ACC112 (cell line): ENCODE data around the gene SKI.

Experiments
- H2AFZ ChIP-seq: fragments of 200-600 bp; sonication (generic); one replicate; pipeline ENCODE4 v1.6.0; 2017; ENCODE audit warnings: antibody characterized with exemption, low read length; ENCODE audit not compliant: unreplicated experiment
- H3K27ac ChIP-seq: fragments of 200-600 bp; sonication (generic); 2 replicates; pipeline ENCODE4 v1.5.1; 2014; ENCODE audit warnings: low read depth, mild to moderate bottlenecking, antibody characterized with exemption, low read length, moderate library complexity
- H3K27me3 ChIP-seq: fragments of 200-600 bp; sonication (generic); 2 replicates; pipeline ENCODE4 v1.6.1; 2014; ENCODE audit warnings: mild to moderate bottlenecking, antibody characterized with exemption, low read length, moderate library complexity, mixed read lengths; ENCODE audit not compliant: insufficient read depth
- H3K36me3 ChIP-seq: fragments of 200-600 bp; sonication (generic); 2 replicates; pipeline ENCODE4 v1.6.1; 2016; ENCODE audit warnings: mild to moderate bottlenecking, antibody characterized with exemption, low read length, moderate library complexity, mixed read lengths; ENCODE audit not compliant: insufficient read depth
- H3K4me1 ChIP-seq: fragments of 200-600 bp; sonication (generic); one replicate; pipeline ENCODE4 v1.6.1; 2016; ENCODE audit warnings: low read length, mixed read lengths; ENCODE audit not compliant: insufficient read depth, unreplicated experiment, control insufficient read depth
- H3K4me3 ChIP-seq: fragments of 200-600 bp; sonication (generic); 2 replicates; pipeline ENCODE4 v1.5.1; 2014; ENCODE audit warnings: mild to moderate bottlenecking, low read depth, low read length
- H3K79me2 ChIP-seq: fragments of 200-600 bp; sonication (generic); one replicate; pipeline ENCODE4 v1.6.0; 2016; ENCODE audit warnings: low read length; ENCODE audit not compliant: control insufficient read depth, unreplicated experiment, insufficient read depth

The SKI gene

DNA sequence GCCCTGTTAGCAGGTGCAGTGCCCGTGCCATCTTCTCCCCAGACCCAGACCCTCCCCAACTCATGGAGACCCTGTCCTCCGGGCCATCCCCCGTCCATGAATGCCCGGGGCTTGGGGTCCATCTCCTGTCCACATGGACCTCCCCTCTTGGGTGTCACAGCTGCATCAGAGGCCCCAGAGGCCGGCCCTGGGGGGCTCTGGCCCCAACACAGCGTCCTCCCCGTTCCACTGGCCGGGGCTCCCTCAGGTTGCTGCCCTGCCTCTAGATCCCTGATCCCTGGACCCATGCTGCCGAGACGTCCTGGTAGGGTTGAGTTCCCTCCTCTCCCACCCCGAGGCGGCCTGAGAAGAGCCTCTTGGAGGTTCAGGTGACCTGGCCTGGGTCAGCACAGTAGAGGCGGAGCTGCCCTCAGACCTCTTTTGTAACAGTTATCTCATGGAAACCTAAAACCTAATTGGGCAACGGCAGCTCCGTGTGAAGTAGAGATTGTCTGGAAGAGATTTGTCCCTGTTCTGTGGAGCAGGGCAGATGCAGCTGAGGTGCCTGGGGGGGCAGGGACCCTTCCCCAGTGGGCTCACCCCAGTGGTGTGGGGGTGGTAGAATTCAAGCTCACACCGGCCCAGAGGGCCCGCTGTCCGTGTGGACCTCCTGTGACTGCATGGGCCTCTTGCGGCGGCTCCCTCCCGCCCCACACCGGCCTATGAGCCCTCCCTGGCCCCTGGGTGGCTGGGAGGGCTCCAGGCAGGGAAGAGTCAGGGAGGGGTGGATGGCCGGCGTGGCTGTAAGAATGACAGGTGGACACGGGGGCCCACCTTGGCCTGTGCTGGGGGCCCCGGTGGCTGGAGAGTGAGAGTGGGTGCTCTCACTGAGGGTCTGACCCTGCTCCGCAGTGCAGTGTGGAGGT lies 56.1 kb downstream of the SKI start:
- Histone ChIP-seq H3K79me2 (peaks cover 57% of the 10 kb centered on the region), H3K27me3 (no peaks in the 10 kb centered on the region), H3K4me1 (peaks cover 7% of the 10 kb centered on the region), H3K4me3 (no peak overlapping the region), H2AFZ (no peak overlapping the region), H3K36me3 (no peaks in the 10 kb centered on the region), H3K27ac (no peak overlapping the region)

DNA sequence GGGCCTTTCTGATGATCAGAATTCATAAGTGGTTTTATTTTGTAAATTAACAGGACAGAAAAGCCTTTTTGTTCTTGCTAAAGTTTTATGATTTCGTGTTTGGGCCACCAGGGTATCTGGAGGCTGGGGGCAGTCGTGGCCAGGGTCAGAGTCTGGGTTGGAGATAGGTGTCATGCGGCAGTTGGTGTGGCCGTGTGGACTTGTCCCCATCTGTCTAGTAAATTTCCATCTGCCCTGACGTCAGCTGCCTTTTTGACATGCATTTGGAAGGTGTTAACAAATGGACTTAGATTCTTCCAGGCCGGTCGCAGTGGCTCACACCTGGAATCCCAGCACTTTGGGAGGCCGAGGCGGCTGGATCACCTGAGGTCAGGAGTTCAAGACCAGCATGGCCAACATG lies 56.8 kb downstream of the SKI start:
- Histone ChIP-seq H3K4me1 (peaks cover 6% of the 10 kb centered on the region), H3K27me3 (no peaks in the 10 kb centered on the region), H3K27ac (no peak overlapping the region), H2AFZ (no peak overlapping the region), H3K36me3 (no peaks in the 10 kb centered on the region), H3K4me3 (no peak overlapping the region), H3K79me2 (peaks cover 55% of the 10 kb centered on the region)

DNA sequence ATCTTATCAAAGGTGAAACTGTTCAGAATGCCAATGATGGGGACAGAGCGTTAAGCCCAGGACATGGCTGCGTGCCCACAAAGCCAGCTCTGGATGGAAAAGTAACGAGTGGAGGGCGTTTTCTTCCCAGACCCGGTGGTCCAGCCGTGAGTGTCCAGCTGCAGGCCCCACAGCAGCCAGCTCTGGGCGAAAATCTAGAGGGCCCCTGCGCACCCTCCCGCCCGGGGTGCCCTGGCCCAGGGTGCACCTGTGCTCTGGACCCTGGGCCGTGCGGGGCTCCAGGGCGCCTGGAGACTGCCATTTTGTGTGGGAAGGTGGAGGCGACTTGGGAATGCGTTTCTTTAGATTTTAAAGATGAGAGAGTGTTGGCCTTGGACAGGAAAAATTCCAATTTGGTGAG lies 58.8 kb downstream of the SKI start:
- no peak overlapping the region for H3K27ac ChIP-seq
- H3K36me3 ChIP-seq: no peaks in the 10 kb centered on the region
- H3K4me1 ChIP-seq: peaks cover 21% of the 10 kb centered on the region
- no peaks in the 10 kb centered on the region for H3K27me3 ChIP-seq
- H3K4me3 ChIP-seq: no peak overlapping the region
- H2AFZ ChIP-seq: no peak overlapping the region
- peaks cover 64% of the 10 kb centered on the region for H3K79me2 ChIP-seq

DNA sequence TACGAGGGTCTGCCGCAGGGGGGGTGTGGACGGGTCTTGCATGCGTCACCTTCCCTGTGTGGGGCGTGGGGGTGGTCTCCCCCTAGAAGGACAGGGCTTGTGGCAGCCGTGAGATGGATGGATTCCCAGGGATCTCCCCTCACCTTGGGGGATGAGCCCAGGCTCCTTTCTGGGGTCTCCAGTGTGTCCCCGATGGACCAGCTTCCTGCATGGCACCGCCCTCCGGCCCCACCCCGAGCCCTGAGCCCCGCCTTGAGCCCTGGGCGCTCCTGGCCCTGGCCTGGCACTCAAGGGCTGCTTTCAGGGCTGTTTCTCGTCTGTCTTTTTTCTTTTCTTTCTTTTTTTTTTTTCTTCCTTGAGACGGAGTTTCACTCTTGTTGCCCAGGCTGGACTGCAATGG lies 59.5 kb downstream of the SKI start:
- H3K27me3 ChIP-seq: no peaks in the 10 kb centered on the region
- no peaks in the 10 kb centered on the region for H3K36me3 ChIP-seq
- H2AFZ ChIP-seq: no peak overlapping the region
- no peak overlapping the region for H3K4me3 ChIP-seq
- H3K4me1 ChIP-seq: peaks cover 28% of the 10 kb centered on the region
- no peak overlapping the region for H3K27ac ChIP-seq
- peaks cover 70% of the 10 kb centered on the region for H3K79me2 ChIP-seq

DNA sequence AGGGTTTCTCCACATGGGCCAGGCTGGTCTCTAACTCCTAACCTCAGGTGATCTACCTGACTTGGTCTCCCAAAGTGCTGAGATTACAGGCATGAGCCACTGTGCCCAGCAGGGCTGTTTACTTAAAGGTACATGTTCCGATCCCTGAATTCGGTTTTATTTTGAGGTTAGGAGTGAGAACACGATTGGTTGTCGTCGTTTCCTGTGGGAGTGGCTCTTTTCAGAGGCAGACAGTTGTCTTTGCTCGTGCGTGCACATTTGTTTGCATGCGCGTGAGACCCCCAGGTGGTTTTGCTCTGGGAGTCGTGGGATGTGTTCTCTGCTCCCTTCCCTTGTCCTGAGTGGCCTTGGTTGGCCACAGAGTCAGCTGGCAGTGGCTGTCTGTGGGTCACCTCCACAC lies 60.2 kb downstream of the SKI start:
- no peak overlapping the region for H3K27ac ChIP-seq
- peaks cover 70% of the 10 kb centered on the region for H3K79me2 ChIP-seq
- no peak overlapping the region for H2AFZ ChIP-seq
- H3K4me3 ChIP-seq: no peak overlapping the region
- no peaks in the 10 kb centered on the region for H3K36me3 ChIP-seq
- H3K4me1 ChIP-seq: peaks cover 29% of the 10 kb centered on the region
- H3K27me3 ChIP-seq: no peaks in the 10 kb centered on the region

DNA sequence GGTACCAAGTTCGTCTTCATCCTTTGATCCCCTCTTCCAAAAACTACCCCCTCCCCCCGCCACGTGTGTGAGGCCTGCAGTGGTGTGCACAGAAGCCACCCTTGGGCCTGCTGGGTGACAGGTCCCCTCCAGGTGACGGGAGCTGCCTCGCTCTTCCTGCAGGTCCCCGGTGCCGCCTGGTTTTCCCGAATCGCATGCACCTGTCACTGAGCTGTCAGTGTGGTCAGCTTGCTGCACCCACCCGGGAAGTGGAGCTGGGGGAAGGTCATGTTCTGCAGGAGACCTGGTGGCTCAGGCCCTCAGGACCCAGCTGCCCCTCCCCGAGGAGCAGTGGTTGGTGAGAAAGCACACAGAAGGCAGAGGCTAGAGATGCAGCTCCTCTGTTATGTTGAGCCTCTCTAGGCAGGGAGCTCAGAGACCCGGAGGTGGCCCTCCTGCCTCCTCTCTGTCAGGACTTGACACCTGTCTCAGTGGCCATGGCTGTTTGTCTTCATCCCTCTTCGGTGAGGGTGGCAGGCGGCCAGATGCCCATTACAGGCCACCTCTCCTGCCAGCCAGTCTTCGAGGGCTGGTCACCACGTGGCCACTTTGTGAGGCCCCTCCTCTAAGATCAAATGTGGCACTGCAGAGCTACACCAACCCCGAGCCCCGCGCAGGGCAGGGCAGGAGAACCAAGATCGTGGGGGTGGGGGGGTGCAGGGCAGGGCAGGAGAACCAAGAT lies 60.9 kb downstream of the SKI start:
- Histone ChIP-seq H3K4me3 (no peak overlapping the region), H3K79me2 (peaks cover 70% of the 10 kb centered on the region), H3K4me1 (peaks cover 34% of the 10 kb centered on the region), H2AFZ (no peak overlapping the region), H3K27me3 (no peaks in the 10 kb centered on the region), H3K36me3 (no peaks in the 10 kb centered on the region), H3K27ac (no peak overlapping the region)

DNA sequence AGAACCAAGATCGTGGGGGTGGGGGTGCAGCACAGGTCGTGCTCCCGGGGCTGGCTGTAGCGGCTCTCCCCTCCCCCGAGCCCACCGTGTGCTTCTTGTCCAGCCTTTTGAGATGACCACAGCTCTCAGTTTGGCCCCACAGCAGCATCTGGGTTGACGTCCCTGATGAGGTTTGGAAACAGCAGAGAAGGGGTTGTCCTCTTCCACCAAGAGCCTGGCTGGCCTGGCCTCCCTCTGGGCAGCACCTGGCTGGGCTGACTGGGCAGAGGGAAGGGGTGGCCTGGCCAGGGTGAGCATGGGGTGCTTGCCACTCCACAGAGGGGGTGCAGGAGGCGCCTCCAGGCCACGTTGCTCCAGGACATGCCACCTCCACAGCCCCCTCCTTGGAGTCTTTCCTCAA lies 61.5 kb downstream of the SKI start:
- Histone ChIP-seq H3K36me3 (no peaks in the 10 kb centered on the region), H3K27ac (peak overlapping the region; percentile 76), H3K4me3 (no peak overlapping the region), H2AFZ (no peak overlapping the region), H3K79me2 (peaks cover 72% of the 10 kb centered on the region), H3K27me3 (no peaks in the 10 kb centered on the region), H3K4me1 (peaks cover 41% of the 10 kb centered on the region)

DNA sequence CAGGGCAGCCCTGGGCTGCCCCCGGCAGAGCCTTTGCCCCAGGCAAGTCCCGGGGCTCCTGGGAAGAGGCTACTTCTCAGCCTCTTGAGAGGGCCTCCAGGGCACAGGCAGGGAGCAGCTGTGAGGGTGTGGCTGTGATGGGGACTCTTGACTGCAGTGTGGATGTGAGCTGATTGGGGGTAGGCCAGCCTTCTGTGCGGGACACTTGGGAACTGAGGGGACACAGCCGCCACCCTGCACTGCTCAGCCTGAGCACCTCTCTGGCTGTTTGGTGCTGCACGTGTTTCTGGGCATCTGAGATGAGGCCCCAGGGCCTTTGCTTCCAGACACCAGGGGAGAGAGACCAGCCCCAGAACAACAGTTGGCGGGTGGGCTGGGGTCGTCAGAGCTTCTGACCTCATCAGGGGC lies 62.1 kb downstream of the SKI start:
- Histone ChIP-seq H3K4me1 (peaks cover 45% of the 10 kb centered on the region), H3K36me3 (no peaks in the 10 kb centered on the region), H2AFZ (no peak overlapping the region), H3K27ac (peak overlapping the region; percentile 76), H3K4me3 (peak overlapping the region; percentile 35), H3K79me2 (peaks cover 72% of the 10 kb centered on the region), H3K27me3 (no peaks in the 10 kb centered on the region)

DNA sequence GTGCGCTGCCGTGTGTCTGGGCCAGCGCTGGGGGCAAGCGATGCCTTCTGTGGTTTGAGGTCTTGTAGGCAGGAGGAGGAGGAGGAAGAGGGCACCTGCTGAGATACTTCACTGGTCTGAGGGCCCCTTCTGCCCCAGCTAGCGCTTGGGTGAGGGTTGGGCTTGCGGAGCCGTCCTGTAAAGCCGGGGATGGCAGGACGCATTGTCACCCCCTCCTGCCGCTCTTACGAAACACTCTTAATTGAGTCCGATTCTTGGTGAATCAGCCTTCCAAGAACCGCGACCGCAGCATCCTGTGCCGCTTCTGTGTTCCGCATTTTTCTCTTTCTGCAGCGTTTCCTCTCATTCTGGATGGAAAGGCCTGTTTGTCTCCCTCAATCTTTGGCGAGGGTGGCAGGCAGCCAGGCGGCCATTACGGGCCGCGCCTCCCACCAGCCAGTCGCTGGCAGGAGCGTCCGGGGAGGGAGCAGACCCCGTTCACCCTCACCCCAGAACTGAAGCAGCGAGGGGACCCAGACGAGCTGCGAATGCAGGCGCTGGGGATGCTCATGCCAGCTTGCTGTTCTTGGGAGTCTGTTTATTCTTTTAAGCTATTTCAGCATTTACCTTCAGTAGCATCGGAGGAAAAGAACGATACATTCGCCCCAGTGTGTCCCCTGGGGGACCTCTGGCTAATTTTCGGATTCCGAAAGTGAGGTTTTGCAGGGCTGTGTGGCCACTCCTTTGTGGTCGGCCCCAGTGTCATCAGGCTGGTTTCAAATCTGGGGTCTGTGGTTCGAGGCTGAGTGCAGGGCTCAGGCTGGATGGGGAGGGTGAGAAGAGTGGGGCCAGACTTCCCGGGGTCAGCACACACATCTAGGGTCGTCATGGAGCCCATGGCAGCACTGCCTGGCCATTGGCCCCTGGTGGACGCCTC lies 62.7 kb downstream of the SKI start:
- Histone ChIP-seq H2AFZ (peak overlapping the region; percentile 1), H3K36me3 (no peaks in the 10 kb centered on the region), H3K27me3 (no peaks in the 10 kb centered on the region), H3K27ac (peak overlapping the region; percentile 76), H3K79me2 (peaks cover 79% of the 10 kb centered on the region), H3K4me1 (peaks cover 45% of the 10 kb centered on the region), H3K4me3 (peak overlapping the region; percentile 73)

DNA sequence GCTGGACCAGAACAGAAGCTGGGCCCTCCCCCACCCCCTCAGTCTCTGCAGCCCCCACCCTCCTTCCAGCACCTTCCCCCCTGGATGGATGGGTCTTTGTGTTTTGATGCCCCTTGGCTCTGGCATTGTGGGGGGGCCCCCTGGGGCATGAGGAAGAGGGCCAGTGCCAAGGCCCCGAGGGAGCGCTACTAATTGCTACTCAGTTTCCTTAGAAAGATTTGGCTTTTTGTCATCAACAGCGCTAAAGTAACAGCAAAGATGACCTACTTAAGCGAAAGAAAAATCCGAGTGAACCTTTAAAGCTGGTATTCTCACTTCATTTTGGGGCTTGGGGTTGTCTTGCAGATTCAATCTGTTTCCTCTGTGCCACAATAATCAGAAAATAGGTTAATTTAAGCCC lies 63.5 kb downstream of the SKI start:
- Histone ChIP-seq H3K27me3 (no peaks in the 10 kb centered on the region), H3K27ac (peak overlapping the region; percentile 76), H3K4me1 (peaks cover 45% of the 10 kb centered on the region), H3K36me3 (no peaks in the 10 kb centered on the region), H3K4me3 (peak overlapping the region; percentile 73), H2AFZ (no peak overlapping the region), H3K79me2 (peaks cover 82% of the 10 kb centered on the region)
